Body of pancreas (tissue), 4 donors: ENCODE results near the gene RFX8.

Experiments used
- CTCF ChIP-seq, 7 experiments: fragments of 450-650 bp in 4 of 7; fragments of 200-600 bp in 3 of 7; sonication (generic) in 3 of 7; IDR thresholded peaks; one replicate each; pipeline ENCODE4 v1.5.1; 2016 to 2019; ENCODE audit warnings: antibody characterized with exemption in 7 of 7
- POLR2A ChIP-seq, 3 donors: fragments of 450-650 bp; IDR thresholded peaks; one replicate each; pipeline ENCODE4 v1.6.1; 2016; ENCODE audit warnings: antibody characterized with exemption in 3 of 3, mild to moderate bottlenecking in 2 of 3

GRCh38 chr2:101409699-101410098 is 65.2 kb downstream of the RFX8 start:
- TF ChIP-seq CTCF (IDR thresholded peaks at IDR 0.05) (no peak), POLR2A (IDR thresholded peaks at IDR 0.05) (no peak)
